Upper lobe of left lung (tissue), 6 donors: ENCODE measurements around the gene EIF4EBP2. TPM values are rescaled to one million over a fixed set of nuclear protein-coding genes. Genes with fewer than 3 reads are reported as not detected.
A peak's percentile ranks its signal among the peaks of the same experiment; 100 is the strongest.

Experiments used
- ATAC-seq, 2 donors: fragments of 200-7000 bp; cut with Tn5 transposase; one replicate each; pipeline ENCODE4 v1.9.1; 2022; ENCODE audit warnings: mild to moderate bottlenecking in 2 of 2, moderate library complexity in 2 of 2; ENCODE audit not compliant: low FRiP score in 2 of 2
- DNase-seq, 2 donors: peaks; one replicate each; pipeline ENCODE4 v3.0.0-alpha.2; 2019 to 2020
- H3K27ac ChIP-seq, 4 donors: fragments of 200-600 bp; sonication (generic); one replicate each; pipeline ENCODE4 v1.5.1; 2016 to 2019
- H3K27me3 ChIP-seq, 4 donors: fragments of 200-600 bp; sonication (generic); one replicate each; pipeline ENCODE4 v1.5.1; 2017 to 2019
- H3K36me3 ChIP-seq, 4 donors: fragments of 200-600 bp; sonication (generic); one replicate each; pipeline ENCODE4 v1.5.1; 2016 to 2019
- H3K4me1 ChIP-seq, 4 donors: fragments of 200-600 bp; sonication (generic); one replicate each; pipeline ENCODE4 v1.5.1; 2018 to 2019
- H3K4me3 ChIP-seq, 4 donors: fragments of 200-600 bp; sonication (generic); one replicate each; pipeline ENCODE4 v1.5.1; 2017 to 2019; ENCODE audit warnings: mild to moderate bottlenecking in 2 of 4, moderate library complexity in 1 of 4
- H3K9me3 ChIP-seq, 4 donors: fragments of 200-600 bp; sonication (generic); one replicate each; pipeline ENCODE4 v1.5.1; 2018 to 2019
- CTCF ChIP-seq, 6 experiments: fragments of 450-650 bp in 4 of 6; fragments of 200-600 bp in 2 of 6; sonication (generic) in 2 of 6; IDR thresholded peaks; one replicate each; pipeline ENCODE4 v1.5.1; 2016 to 2019; ENCODE audit warnings: antibody characterized with exemption in 6 of 6
- EP300 ChIP-seq, 4 donors: sonication (generic); formaldehyde crosslinking; IDR thresholded peaks; one replicate each; pipeline ENCODE4 v1.5.1; 2017; ENCODE audit warnings: antibody characterized with exemption in 4 of 4, control low read depth in 2 of 4
- POLR2A ChIP-seq, 4 donors: fragments of 450-650 bp; IDR thresholded peaks; one replicate each; pipeline ENCODE4 v1.5.1; 2016 to 2017; ENCODE audit warnings: antibody characterized with exemption in 4 of 4, mild to moderate bottlenecking in 2 of 4
- POLR2AphosphoS5 ChIP-seq, 2 donors: sonication (generic); formaldehyde crosslinking; IDR thresholded peaks; one replicate each; pipeline ENCODE4 v1.5.1; 2017; ENCODE audit warnings: antibody characterized with exemption in 2 of 2
- WGBS, 2 donors: methylation state at CpG; one replicate each; pipeline ENCODE4 v1.1.5; 2017 to 2018; 5-methylcytosine and 5-hydroxymethylcytosine counted together
- total RNA-seq, 6 donors: library from RNA; depleted of rRNA in 4 of 6; stranded (reverse); fragments of >200 nt in 4 of 6; gene quantifications; one replicate each; pipeline versions ENCODE4 v1.1.0 to v1.2.1, GENCODE V29; 2016 to 2021
- donor health status: DM: no; HTN: no; CAD: no; lungs with moderate emphysema.
- donor health status: DM: no; HTN: yes; CAD: no; lungs with severe emphysema.

The EIF4EBP2 gene
- total RNA-seq, 6 donors from 2014 or later, result 36.3 to 85.1 (median 58.9) TPM

GRCh38 chr10:70403483-70404035 is 386 bp upstream of the EIF4EBP2 start:
- 3 to 5% methylated on average over 11 to 12 of the region's 12 CpGs for WGBS, 2 donors
- no peak for ATAC-seq
- H3K4me1 ChIP-seq, result peaks cover 27 to 42% (median 28%) of the 10 kb centered on the region in 4 donors
- H3K4me3 ChIP-seq, result peak overlapping the region in 3 of 4 donors; percentile 79 to 99 (median 96)
- no peak for DNase-seq
- peaks cover 0 to 4% (median 0%) of the 10 kb centered on the region in 4 donors for H3K36me3 ChIP-seq
- TF ChIP-seq EP300 (IDR thresholded peaks at IDR 0.05), result no peak
- TF ChIP-seq CTCF (IDR thresholded peaks at IDR 0.05), result no peak
- no peak for TF ChIP-seq POLR2A (IDR thresholded peaks at IDR 0.05)
- TF ChIP-seq POLR2AphosphoS5 (IDR thresholded peaks at IDR 0.05), result no peak
- no peaks in the 10 kb centered on the region for H3K9me3 ChIP-seq
- H3K27me3 ChIP-seq, result no peaks in the 10 kb centered on the region
- H3K27ac ChIP-seq, result peak overlapping the region; percentile 96 to 100 (median 98)

GRCh38 chr10:70404787-70405036 is 767 bp downstream of the EIF4EBP2 start:
- Histone ChIP-seq H3K36me3 (peaks cover 0 to 7% (median 0%) of the 10 kb centered on the region in 4 donors), H3K9me3 (no peaks in the 10 kb centered on the region), H3K4me3 (peak overlapping the region; percentile 79 to 99 (median 94)), H3K27me3 (no peaks in the 10 kb centered on the region), H3K27ac (peak overlapping the region; percentile 96 to 100 (median 98)), H3K4me1 (peaks cover 36 to 54% (median 39%) of the 10 kb centered on the region in 4 donors)
- ATAC-seq (peak in 1 of 2 donors; percentile 8), DNase-seq (no peak)
- WGBS, 2 donors, result 0% methylated on average over 10 to 11 of the region's 11 CpGs
- TF ChIP-seq POLR2AphosphoS5 (IDR thresholded peaks at IDR 0.05), result no peak
- TF ChIP-seq CTCF (IDR thresholded peaks at IDR 0.05), result no peak
- no peak for TF ChIP-seq POLR2A (IDR thresholded peaks at IDR 0.05)
- TF ChIP-seq EP300 (IDR thresholded peaks at IDR 0.05), result no peak

GRCh38 chr10:70405037-70405824 is 1.3 kb downstream of the EIF4EBP2 start:
- Histone ChIP-seq H3K4me1 (peaks cover 41 to 59% (median 43%) of the 10 kb centered on the region in 4 donors), H3K27ac (peak overlapping the region; percentile 96 to 100 (median 98)), H3K36me3 (peaks cover 0 to 10% (median 0%) of the 10 kb centered on the region in 4 donors), H3K27me3 (no peaks in the 10 kb centered on the region), H3K9me3 (no peaks in the 10 kb centered on the region), H3K4me3 (peak overlapping the region; percentile 79 to 99 (median 94))
- TF ChIP-seq POLR2A (IDR thresholded peaks at IDR 0.05) (peak in 3 of 4 donors; percentile 24 to 70 (median 69)), POLR2AphosphoS5 (IDR thresholded peaks at IDR 0.05) (peak; percentile 52 to 70), EP300 (IDR thresholded peaks at IDR 0.05) (peak in 1 of 4 donors; percentile 3), CTCF (IDR thresholded peaks at IDR 0.05) (no peak)
- DNase-seq, result peak; percentile 27 to 94
- 2% methylated on average over 18 of the region's 18 CpGs for WGBS, 2 donors
- ATAC-seq, result peak; percentile 92 to 95

- Histone ChIP-seq H3K27me3 (no peaks in the 10 kb centered on the region), H3K4me3 (no peak overlapping the region), H3K36me3 (peaks cover 0 to 10% (median 5%) of the 10 kb centered on the region in 4 donors), H3K27ac (no peak overlapping the region), H3K9me3 (no peaks in the 10 kb centered on the region), H3K4me1 (peaks cover 41 to 74% (median 50%) of the 10 kb centered on the region in 4 donors)
- DNase-seq, result no peak
- TF ChIP-seq POLR2A (IDR thresholded peaks at IDR 0.05) (no peak), CTCF (IDR thresholded peaks at IDR 0.05) (no peak), POLR2AphosphoS5 (IDR thresholded peaks at IDR 0.05) (no peak), EP300 (IDR thresholded peaks at IDR 0.05) (no peak)
- no peak for ATAC-seq
- 100% methylated on average over 3 of the region's 3 CpGs for WGBS, 2 donors
These were observed 5.8 kb downstream of the EIF4EBP2 start for GRCh38 chr10:70409772-70410171.
